Fibroblast of the aortic adventitia (primary cell): Measurements from ENCODE around the gene PADI2. TPM values are rescaled to one million over a fixed set of nuclear protein-coding genes. Genes with fewer than 3 reads are reported as not detected.

Experiments used
- DNase-seq: peaks from one replicate; pipeline ENCODE4 v3.0.0-alpha.2; 2010; ENCODE audit warnings: low read depth
- H3K4me3 ChIP-seq: 2 replicates; pipeline ENCODE4 v1.5.1; 2011; ENCODE audit warnings: low read depth, mild to moderate bottlenecking, control low read depth, low read length, moderate library complexity
- total RNA-seq: library from RNA; depleted of rRNA; stranded (reverse); fragments of >200 nt; gene quantifications from 2 replicates; pipeline ENCODE4 v1.2.3, GENCODE V29; 2012; ENCODE audit warnings: low replicate concordance
- TF ChIP-seq, protein P1 (sequence below): IDR thresholded peaks from 2 replicates; pipeline ENCODE4 v1.5.1; 2011; ENCODE audit warnings: mild to moderate bottlenecking, low read length, control low read depth, inconsistent platforms; ENCODE audit not compliant: insufficient read depth

PADI2 gene
- total RNA-seq, 1 donor = 0.09 TPM

DNA sequence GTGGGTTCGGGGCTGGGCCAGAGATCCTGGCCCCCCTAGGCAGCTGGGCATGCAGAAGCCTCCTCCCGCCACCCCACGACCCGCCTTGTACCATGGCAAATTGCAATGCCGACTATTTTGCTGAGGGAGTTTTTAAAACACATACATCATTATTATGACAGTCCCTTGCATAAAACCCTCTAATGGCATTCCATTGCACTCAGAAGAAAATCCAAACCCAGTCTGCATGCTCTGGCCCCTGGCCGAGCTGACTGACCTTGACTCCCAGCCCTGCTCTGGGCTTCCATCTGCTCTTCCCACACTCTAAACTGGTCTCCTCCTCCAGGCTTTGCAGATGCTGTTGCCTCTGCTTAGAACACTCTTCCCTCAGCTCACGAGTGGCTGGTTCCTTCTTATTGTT, 28.0 kb downstream of the PADI2 start:
- TF ChIP-seq, protein P1, sequence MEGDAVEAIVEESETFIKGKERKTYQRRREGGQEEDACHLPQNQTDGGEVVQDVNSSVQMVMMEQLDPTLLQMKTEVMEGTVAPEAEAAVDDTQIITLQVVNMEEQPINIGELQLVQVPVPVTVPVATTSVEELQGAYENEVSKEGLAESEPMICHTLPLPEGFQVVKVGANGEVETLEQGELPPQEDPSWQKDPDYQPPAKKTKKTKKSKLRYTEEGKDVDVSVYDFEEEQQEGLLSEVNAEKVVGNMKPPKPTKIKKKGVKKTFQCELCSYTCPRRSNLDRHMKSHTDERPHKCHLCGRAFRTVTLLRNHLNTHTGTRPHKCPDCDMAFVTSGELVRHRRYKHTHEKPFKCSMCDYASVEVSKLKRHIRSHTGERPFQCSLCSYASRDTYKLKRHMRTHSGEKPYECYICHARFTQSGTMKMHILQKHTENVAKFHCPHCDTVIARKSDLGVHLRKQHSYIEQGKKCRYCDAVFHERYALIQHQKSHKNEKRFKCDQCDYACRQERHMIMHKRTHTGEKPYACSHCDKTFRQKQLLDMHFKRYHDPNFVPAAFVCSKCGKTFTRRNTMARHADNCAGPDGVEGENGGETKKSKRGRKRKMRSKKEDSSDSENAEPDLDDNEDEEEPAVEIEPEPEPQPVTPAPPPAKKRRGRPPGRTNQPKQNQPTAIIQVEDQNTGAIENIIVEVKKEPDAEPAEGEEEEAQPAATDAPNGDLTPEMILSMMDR = no peak
- no peak overlapping the region for H3K4me3 ChIP-seq
- DNase-seq = no peak

DNA sequence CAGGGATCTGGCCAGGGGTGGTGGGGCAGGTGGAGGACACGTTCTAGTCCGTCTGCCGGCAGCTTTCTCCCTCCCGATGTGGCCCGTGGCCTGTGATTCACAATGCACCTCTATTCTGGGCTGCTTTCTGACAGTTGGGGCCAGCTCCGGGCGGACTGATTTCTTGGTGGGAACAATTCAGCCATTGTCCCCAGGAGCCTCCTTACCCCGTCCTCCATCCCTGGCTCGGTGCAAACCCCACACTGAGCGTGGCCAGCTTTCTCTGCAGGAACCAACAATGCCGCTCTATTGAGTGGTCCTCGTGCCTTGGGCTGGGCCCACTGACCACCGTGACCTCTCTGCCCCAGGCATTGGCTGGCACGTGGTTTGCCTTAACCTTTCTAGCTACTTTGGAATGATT, 29.7 kb downstream of the PADI2 start:
- no peak for DNase-seq
- TF ChIP-seq, protein P1 = no peak
- no peak overlapping the region for H3K4me3 ChIP-seq

DNA sequence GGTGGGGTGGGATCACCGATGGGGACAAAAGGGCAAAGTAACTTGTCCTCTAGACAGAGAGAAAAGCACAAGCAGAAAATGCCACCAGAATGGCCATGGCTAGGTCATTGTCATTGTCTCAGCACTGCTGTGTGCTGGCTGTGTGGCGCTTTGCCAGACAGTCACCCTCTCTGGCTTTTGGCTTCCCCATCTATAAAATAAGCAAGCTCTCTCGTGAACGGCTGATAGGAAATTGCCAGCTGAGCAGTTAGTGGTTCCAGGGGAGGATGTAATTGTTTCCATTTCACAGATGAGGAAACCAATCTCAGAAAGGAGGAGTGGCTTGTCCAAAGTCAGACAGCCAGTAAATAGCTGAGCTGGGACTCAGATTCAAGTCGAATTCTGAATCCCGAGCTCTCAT, 32.5 kb downstream of the PADI2 start:
- TF ChIP-seq, protein P1 = no peak
- no peak overlapping the region for H3K4me3 ChIP-seq
- DNase-seq = no peak

DNA sequence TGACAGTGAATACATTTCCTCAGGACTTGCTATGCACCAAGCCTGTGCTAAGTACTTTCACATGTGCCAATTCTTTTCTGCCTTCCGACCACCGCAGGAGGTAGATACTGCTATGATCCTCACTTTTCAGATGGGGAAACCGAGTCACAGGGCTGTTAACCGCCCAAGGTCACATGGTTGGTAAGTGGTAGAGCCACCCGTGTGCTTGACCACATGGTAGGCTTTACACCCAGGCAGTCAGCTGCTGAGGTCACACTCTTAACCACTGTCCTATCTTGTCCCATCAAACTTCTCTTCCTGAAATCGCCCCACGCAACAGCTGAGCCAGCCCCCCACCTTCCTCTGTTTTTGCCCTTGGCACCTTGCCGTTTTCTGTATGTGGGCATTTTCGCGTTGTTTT, 34.5 kb downstream of the PADI2 start:
- no peak for DNase-seq
- no peak overlapping the region for H3K4me3 ChIP-seq
- TF ChIP-seq, protein P1 = no peak

DNA sequence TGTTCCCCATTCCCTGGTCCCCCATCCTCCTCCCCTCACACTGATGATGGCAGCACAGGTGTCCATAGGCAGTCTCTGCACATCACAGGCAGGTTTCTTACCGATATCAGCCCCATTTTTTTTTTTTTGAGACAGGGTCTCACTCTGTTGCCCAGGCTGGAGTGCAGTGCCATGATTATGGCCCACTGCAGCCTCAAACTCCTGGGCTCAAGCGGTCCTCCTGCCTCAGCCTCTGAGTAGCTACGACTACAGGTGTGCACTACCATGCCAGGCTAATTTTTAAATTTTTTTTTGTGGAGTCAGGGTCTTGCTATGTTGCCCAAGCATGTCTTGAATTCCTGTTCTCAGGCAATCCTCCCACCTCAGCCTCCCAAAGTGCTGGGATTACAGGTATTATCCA, 36.5 kb downstream of the PADI2 start:
- no peak overlapping the region for H3K4me3 ChIP-seq
- TF ChIP-seq, protein P1 = no peak
- DNase-seq = no peak

DNA sequence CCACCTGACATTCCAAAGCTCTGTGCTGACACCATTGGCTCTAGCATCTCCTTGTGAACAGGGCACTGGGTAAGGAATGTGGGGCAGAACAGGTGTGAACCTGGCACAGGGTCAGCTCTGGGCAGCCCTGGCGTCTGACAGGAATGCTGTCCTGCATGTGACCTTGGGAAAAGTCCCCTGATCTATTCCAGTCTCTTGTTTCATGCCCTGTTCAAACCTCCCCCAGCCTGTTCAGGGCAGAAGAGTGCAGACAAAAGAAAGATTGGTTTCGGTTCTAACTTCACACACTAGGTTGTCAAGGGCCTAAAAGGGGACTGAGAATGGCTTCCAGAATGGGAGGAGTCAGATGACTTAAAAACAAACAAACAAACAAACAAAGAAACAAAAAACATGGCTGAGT, 37.8 kb downstream of the PADI2 start:
- no peak for DNase-seq
- no peak overlapping the region for H3K4me3 ChIP-seq
- TF ChIP-seq, protein P1 = no peak

DNA sequence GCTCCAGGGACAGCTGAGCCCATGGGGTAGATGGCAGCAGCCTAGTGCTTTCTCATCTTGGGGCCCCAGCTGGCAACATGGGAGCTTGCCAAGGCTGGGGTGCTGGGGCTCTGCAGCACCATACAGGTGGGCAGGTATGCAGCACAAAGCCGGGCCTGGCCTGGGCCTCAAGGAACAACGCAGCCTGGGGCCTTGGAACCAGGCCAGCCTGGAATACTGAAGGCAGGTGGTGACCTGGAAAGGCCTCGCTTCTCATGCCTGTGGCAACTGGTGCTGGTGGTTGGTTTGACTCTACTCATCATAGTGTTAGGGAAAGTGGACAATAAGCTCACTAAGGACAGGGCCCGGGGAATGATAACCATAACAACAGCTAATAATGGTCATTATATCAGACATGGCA, 38.4 kb downstream of the PADI2 start:
- no peak for DNase-seq
- H3K4me3 ChIP-seq = no peak overlapping the region
- TF ChIP-seq, protein P1 = no peak
